ENCODE results near the gene RTN1. TPM values are rescaled to one million over a fixed set of nuclear protein-coding genes. Genes with fewer than 3 reads are reported as not detected.

Gene RTN1
- total RNA-seq, 1 experiment from 2014 or later: 0.05 TPM

GRCh38 chr14:59564366-59564765 is 306.2 kb downstream of the RTN1 start:
- no peak for ATAC-seq
- TF ChIP-seq TCF7L2 (IDR thresholded peaks at IDR 0.05; ENCODE audit: low read depth, low read length) (no peak), POLR2AphosphoS5 (IDR thresholded peaks at IDR 0.05; ENCODE audit: low read depth, low read length) (no peak), REST (IDR thresholded peaks at IDR 0.05; ENCODE audit: insufficient read depth in 1 of 2, low read depth in 2 of 2, low read length in 1 of 2) (no peak), SIN3A (IDR thresholded peaks at IDR 0.05; ENCODE audit: borderline replicate concordance, insufficient read depth, low read depth, low read length) (no peak), CTCF (IDR thresholded peaks at IDR 0.05) (no peak)
- BruUV-seq (replicated peaks): no TSS peak

GRCh38 chr14:59547310-59547709 is 323.3 kb downstream of the RTN1 start:
- Histone ChIP-seq H3K27me3 (ENCODE audit: control insufficient read depth, insufficient read depth, low read length) (no peaks in the 10 kb centered on the region), H3K9me3 (ENCODE audit: control insufficient read depth, insufficient read depth, low read depth, low read length) (no peaks in the 10 kb centered on the region), H3K36me3 (ENCODE audit: control insufficient read depth, insufficient read depth, low read length) (no peaks in the 10 kb centered on the region), H3K4me1 (ENCODE audit: control insufficient read depth, insufficient read depth, low read length) (no peaks in the 10 kb centered on the region), H3K27ac (ENCODE audit: low read length) (no peak overlapping the region), H3K4me3 (ENCODE audit: low read depth in 2 of 2, low read length in 2 of 2) (no peak overlapping the region)
- TF ChIP-seq CTCF (IDR thresholded peaks at IDR 0.05): no peak
- TF ChIP-seq REST (IDR thresholded peaks at IDR 0.05; ENCODE audit: insufficient read depth in 1 of 2, low read depth in 2 of 2, low read length in 1 of 2): no peak
- TF ChIP-seq SIN3A (IDR thresholded peaks at IDR 0.05; ENCODE audit: borderline replicate concordance, insufficient read depth, low read depth, low read length): no peak
- ATAC-seq (no peak), DNase-seq (ENCODE audit: low read depth, low spot score) (no peak)
- in situ Hi-C loops (cut with HindIII; ENCODE audit: low pct_unique_long_range_greater_than_20kb, low sequenced_read_pairs): no loop called here
- no TSS peak for BruUV-seq (replicated peaks)
- ChIA-PET POLR2A (no interaction called here), CTCF (no interaction called here)
- intact Hi-C loops (cut with micrococcal nuclease; ENCODE audit: unreplicated experiment): no loop called here

More at GRCh38 chr14:59564366-59564765, 306.2 kb downstream of the RTN1 start:
- Histone ChIP-seq H3K27me3 (ENCODE audit: control insufficient read depth, insufficient read depth, low read length) (no peaks in the 10 kb centered on the region), H3K27ac (ENCODE audit: low read length) (no peak overlapping the region), H3K9me3 (ENCODE audit: control insufficient read depth, insufficient read depth, low read depth, low read length) (no peaks in the 10 kb centered on the region), H3K4me1 (ENCODE audit: control insufficient read depth, insufficient read depth, low read length) (no peaks in the 10 kb centered on the region), H3K36me3 (ENCODE audit: control insufficient read depth, insufficient read depth, low read length) (no peaks in the 10 kb centered on the region), H3K4me3 (ENCODE audit: low read depth in 2 of 2, low read length in 2 of 2) (no peak overlapping the region)
- ChIA-PET POLR2A (no interaction called here), CTCF (no interaction called here)
- intact Hi-C loops (cut with micrococcal nuclease; ENCODE audit: unreplicated experiment) (no loop called here), in situ Hi-C loops (cut with HindIII; ENCODE audit: low pct_unique_long_range_greater_than_20kb, low sequenced_read_pairs) (no loop called here)
- no peak for DNase-seq (ENCODE audit: low read depth, low spot score)

Small RNA genes within 50 kb of the gene (microRNA-seq; reads per million reads assigned to microRNA genes)
- gene MIR5586 (ENCODE audit: unreplicated experiment): not detected

Other genes with a start within 250 kb of the RTN1 start
- gene LRRC9, start 49.4 kb upstream of the RTN1 start, total RNA-seq (2021; ENCODE audit: unreplicated experiment): not detected
- gene PCNX4, start 221.1 kb upstream of the RTN1 start, total RNA-seq (2021; ENCODE audit: unreplicated experiment): 60.0 TPM

Measured in Panc1 (cell line).